KMS-11 (cell line): ENCODE data around the gene KCNAB1.

ENCODE experiments used
- H2AFZ ChIP-seq: fragments of 200-600 bp; sonication (generic); 2 replicates; pipeline ENCODE4 v1.6.1; 2016; ENCODE audit warnings: antibody characterized with exemption, mixed run types, low read depth
- H3K27ac ChIP-seq: fragments of 200-600 bp; sonication (generic); 2 replicates; pipeline ENCODE4 v1.6.1; 2016; ENCODE audit warnings: mild to moderate bottlenecking, mixed run types
- H3K27me3 ChIP-seq: fragments of 200-600 bp; sonication (generic); 2 replicates; pipeline ENCODE4 v1.6.1; 2017; ENCODE audit warnings: mild to moderate bottlenecking, low read depth, mixed run types, moderate library complexity; ENCODE audit not compliant: insufficient read depth
- H3K36me3 ChIP-seq: fragments of 200-600 bp; sonication (generic); 2 replicates; pipeline ENCODE4 v1.6.1; 2017; ENCODE audit warnings: mild to moderate bottlenecking, mixed run types; ENCODE audit not compliant: insufficient read depth
- H3K4me1 ChIP-seq: fragments of 200-600 bp; sonication (generic); 2 replicates; pipeline ENCODE4 v1.6.1; 2016; ENCODE audit warnings: mild to moderate bottlenecking, low read depth, mixed run types; ENCODE audit not compliant: poor library complexity, severe bottlenecking
- H3K4me2 ChIP-seq: fragments of 200-600 bp; sonication (generic); 2 replicates; pipeline ENCODE4 v1.7.0; 2016; ENCODE audit warnings: mild to moderate bottlenecking, mixed run types
- H3K4me3 ChIP-seq: fragments of 200-600 bp; sonication (generic); IDR thresholded peaks from 2 replicates; pipeline ENCODE4 v1.6.1; 2017; ENCODE audit warnings: low read depth, low read length, mixed read lengths; ENCODE audit not compliant: insufficient read depth
- H3K79me2 ChIP-seq: fragments of 200-600 bp; sonication (generic); 2 replicates; pipeline ENCODE4 v1.6.1; 2016; ENCODE audit warnings: low read depth, mixed run types; ENCODE audit not compliant: insufficient read depth
- H3K9ac ChIP-seq: fragments of 200-600 bp; sonication (generic); 2 replicates; pipeline ENCODE4 v1.6.1; 2016; ENCODE audit warnings: mild to moderate bottlenecking, mixed run types
- H4K20me1 ChIP-seq: fragments of 200-600 bp; sonication (generic); 2 replicates; pipeline ENCODE4 v1.6.1; 2016; ENCODE audit warnings: mild to moderate bottlenecking, mixed run types; ENCODE audit not compliant: insufficient read depth
- TF ChIP-seq, protein P1 (sequence below): fragments of 200-600 bp; sonication (generic); conservative IDR thresholded peaks from 2 replicates; pipeline ENCODE4 v1.6.1; 2017; ENCODE audit warnings: low read depth, mild to moderate bottlenecking, antibody characterized with exemption, low read length, moderate library complexity, mixed read lengths

The KCNAB1 gene

DNA sequence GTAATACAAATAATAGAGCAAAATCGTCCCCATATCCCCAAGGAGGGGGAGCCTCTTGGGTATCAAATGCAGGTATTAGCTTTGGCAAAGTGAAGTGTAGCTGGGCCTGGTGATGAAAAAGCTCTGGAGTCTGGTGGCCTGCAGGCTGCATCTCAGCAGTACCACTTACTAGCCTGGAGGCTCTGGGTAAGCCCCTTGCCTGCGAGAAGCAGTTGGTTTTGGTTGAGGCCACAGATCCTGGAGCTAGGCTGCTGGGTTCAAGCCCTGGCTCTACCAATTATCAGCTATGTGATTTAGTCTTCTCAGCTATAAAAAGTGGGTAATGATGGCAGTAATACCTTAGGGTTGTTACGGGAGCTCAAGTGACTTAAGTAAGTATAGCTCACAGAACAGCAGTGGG lies 6.1 kb downstream of the KCNAB1 start:
- Histone ChIP-seq H3K4me3 (no peak overlapping the region), H3K4me1 (no peaks in the 10 kb centered on the region)

DNA sequence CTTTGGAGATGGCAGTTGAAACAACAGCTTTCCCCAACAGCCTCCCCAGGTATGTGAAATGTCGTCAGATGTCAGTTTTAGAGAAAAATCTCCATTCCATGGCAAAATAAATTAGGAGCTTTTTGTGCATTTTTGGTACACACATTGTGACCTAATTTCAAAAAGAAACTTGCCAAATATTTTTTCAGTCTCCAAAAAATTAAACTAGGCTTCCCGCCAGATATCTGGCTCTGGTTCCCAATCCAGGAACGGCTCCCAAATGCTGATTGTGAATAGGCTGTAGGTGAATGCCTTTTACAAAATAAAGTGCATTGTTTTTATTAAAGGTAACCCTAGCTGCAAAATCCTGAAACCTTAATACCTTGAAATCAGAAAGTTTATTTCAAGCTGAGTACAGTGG lies 10.9 kb downstream of the KCNAB1 start:
- H3K36me3 ChIP-seq, result no peaks in the 10 kb centered on the region
- TF ChIP-seq, protein P1, sequence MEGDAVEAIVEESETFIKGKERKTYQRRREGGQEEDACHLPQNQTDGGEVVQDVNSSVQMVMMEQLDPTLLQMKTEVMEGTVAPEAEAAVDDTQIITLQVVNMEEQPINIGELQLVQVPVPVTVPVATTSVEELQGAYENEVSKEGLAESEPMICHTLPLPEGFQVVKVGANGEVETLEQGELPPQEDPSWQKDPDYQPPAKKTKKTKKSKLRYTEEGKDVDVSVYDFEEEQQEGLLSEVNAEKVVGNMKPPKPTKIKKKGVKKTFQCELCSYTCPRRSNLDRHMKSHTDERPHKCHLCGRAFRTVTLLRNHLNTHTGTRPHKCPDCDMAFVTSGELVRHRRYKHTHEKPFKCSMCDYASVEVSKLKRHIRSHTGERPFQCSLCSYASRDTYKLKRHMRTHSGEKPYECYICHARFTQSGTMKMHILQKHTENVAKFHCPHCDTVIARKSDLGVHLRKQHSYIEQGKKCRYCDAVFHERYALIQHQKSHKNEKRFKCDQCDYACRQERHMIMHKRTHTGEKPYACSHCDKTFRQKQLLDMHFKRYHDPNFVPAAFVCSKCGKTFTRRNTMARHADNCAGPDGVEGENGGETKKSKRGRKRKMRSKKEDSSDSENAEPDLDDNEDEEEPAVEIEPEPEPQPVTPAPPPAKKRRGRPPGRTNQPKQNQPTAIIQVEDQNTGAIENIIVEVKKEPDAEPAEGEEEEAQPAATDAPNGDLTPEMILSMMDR, result no peak
- H4K20me1 ChIP-seq, result no peaks in the 10 kb centered on the region
- no peak overlapping the region for H3K4me3 ChIP-seq
- no peak overlapping the region for H3K4me2 ChIP-seq
- H3K27me3 ChIP-seq, result no peaks in the 10 kb centered on the region
- H3K9ac ChIP-seq, result no peak overlapping the region
- no peak overlapping the region for H2AFZ ChIP-seq
- H3K4me1 ChIP-seq, result no peaks in the 10 kb centered on the region
- no peaks in the 10 kb centered on the region for H3K79me2 ChIP-seq
- no peak overlapping the region for H3K27ac ChIP-seq

More for the DNA sequence above, 6.1 kb downstream of the KCNAB1 start:
- no peaks in the 10 kb centered on the region for H3K27me3 ChIP-seq
- no peak overlapping the region for H3K9ac ChIP-seq
- no peak overlapping the region for H2AFZ ChIP-seq
- H3K79me2 ChIP-seq, result no peaks in the 10 kb centered on the region
- TF ChIP-seq, protein P1, result no peak
- no peaks in the 10 kb centered on the region for H3K36me3 ChIP-seq
- no peak overlapping the region for H3K4me2 ChIP-seq
- H3K27ac ChIP-seq, result no peak overlapping the region
- H4K20me1 ChIP-seq, result no peaks in the 10 kb centered on the region

DNA sequence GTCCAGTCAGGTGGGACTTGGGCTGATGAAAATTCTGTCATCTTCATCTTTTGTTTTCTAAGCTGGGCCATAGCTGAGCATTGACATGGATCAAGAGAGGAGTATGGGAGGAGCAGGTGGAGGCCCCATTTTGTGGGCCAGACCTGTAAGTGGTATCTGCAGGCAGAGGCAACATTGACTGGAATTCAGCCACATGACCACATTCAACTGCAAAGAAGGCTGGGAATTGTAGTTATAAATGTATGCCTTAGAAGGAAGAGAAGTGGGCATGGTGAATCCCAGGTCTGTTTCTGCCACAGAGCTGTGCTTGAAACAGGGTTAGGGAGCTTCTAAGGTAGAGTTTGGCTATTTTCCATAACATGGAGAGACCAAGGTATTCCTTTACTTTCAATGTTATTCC lies 11.4 kb downstream of the KCNAB1 start:
- TF ChIP-seq, protein P1, result no peak
- no peak overlapping the region for H2AFZ ChIP-seq

DNA sequence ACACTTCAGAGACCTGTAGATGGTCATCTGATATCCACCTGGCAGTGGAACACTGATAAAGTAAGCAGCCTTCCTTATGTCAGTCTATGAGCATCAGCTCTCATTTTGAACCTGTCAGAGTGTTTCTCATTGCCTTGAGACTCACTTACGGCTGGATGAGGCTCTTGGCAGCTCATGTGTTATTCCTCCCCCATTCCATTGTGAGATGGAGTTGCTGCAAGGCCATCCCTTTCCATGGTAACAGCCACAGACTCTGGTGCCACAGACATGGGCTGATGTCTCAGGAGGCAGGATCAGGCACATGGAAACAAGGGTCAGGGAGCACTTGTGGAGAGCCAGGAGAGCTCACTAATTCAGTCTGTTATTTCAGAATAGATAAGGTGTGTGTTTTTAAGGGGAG lies 11.9 kb downstream of the KCNAB1 start:
- TF ChIP-seq, protein P1, result no peak
- H3K4me2 ChIP-seq, result no peak overlapping the region
- no peaks in the 10 kb centered on the region for H3K36me3 ChIP-seq
- H3K4me1 ChIP-seq, result no peaks in the 10 kb centered on the region
- no peaks in the 10 kb centered on the region for H3K27me3 ChIP-seq
- no peaks in the 10 kb centered on the region for H4K20me1 ChIP-seq
- H3K9ac ChIP-seq, result no peak overlapping the region
- no peak overlapping the region for H3K4me3 ChIP-seq
- no peaks in the 10 kb centered on the region for H3K79me2 ChIP-seq
- H3K27ac ChIP-seq, result no peak overlapping the region
- no peak overlapping the region for H2AFZ ChIP-seq

More for the DNA sequence above, 11.4 kb downstream of the KCNAB1 start:
- Histone ChIP-seq H3K27me3 (no peaks in the 10 kb centered on the region), H3K36me3 (no peaks in the 10 kb centered on the region), H3K79me2 (no peaks in the 10 kb centered on the region), H3K4me3 (no peak overlapping the region), H3K9ac (no peak overlapping the region), H3K4me2 (no peak overlapping the region), H3K4me1 (no peaks in the 10 kb centered on the region), H4K20me1 (no peaks in the 10 kb centered on the region), H3K27ac (no peak overlapping the region)

DNA sequence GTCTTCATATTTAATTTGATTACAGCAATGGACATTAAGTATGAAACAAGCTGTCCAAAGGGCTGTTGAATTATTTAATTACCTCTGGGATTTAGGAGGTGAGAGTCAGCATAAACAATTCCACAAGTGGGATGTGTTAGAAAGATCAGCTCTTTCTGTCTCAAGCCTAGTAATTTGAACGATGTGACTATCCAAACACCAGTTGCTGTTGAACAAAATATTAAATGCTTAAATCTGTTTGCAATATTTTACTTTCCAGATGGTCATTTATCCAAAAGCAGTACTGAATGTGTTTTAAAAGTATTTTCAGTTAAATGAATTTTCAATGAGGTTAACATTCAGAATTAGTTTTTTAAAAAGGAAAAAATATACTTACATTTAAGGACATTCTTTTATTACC lies 12.7 kb downstream of the KCNAB1 start:
- Histone ChIP-seq H3K9ac (no peak overlapping the region), H3K36me3 (no peaks in the 10 kb centered on the region), H4K20me1 (no peaks in the 10 kb centered on the region), H3K4me1 (no peaks in the 10 kb centered on the region), H3K79me2 (no peaks in the 10 kb centered on the region), H3K27me3 (no peaks in the 10 kb centered on the region), H3K4me2 (no peak overlapping the region), H2AFZ (no peak overlapping the region), H3K27ac (no peak overlapping the region), H3K4me3 (no peak overlapping the region)
- TF ChIP-seq, protein P1, result no peak
